MCF 10A (cell line): ENCODE measurements around the gene MVK. TPM values are rescaled to one million over a fixed set of nuclear protein-coding genes. Genes with fewer than 3 reads are reported as not detected.
A peak's percentile ranks its signal among the peaks of the same experiment; 100 is the strongest.

Source experiments
- BruUV-seq: library from RNA; stranded (reverse); fragments of 400-500 nt; replicated peaks from 2 replicates; lab custom pipeline; 2021; lab: Mats Ljungman, UMichigan
- CTCF ChIA-PET: fragments of 300-600 bp; sonication (Branson Sonifier 250); formaldehyde crosslinking; extraction: SDS; loops from one replicate; lab custom pipeline; 2021; ENCODE audit warnings: antibody characterized with exemption, inconsistent platforms; lab: Yijun Ruan, JAX
- POLR2A ChIA-PET: fragments of 300-600, 350-650 bp; sonication (Branson Sonifier 250); formaldehyde crosslinking; extraction: SDS; loops from one replicate; lab custom pipeline; 2020; ENCODE audit warnings: antibody characterized with exemption, inconsistent platforms; lab: Yijun Ruan, JAX
- DNase-seq: peaks from one replicate; pipeline ENCODE4 v3.0.0-alpha.2; 2018; ENCODE audit not compliant: unreplicated experiment
- H3K27ac Mint-ChIP-seq: one replicate; pipeline ENCODE4 v1.8.0; 2022; ENCODE audit warnings: mild to moderate bottlenecking, low read depth, mixed read lengths; ENCODE audit not compliant: unreplicated experiment
- H3K27me3 Mint-ChIP-seq: one replicate; pipeline ENCODE4 v1.8.0; 2022; ENCODE audit warnings: mixed read lengths; ENCODE audit not compliant: insufficient read depth, unreplicated experiment
- H3K36me3 Mint-ChIP-seq: one replicate; pipeline ENCODE4 v1.8.0; 2022; ENCODE audit warnings: mild to moderate bottlenecking, moderate library complexity, mixed read lengths; ENCODE audit not compliant: insufficient read depth, unreplicated experiment
- H3K4me1 Mint-ChIP-seq: one replicate; pipeline ENCODE4 v1.8.0; 2022; ENCODE audit warnings: mixed read lengths; ENCODE audit not compliant: insufficient read depth, unreplicated experiment
- H3K4me3 Mint-ChIP-seq: one replicate; pipeline ENCODE4 v1.8.0; 2022; ENCODE audit warnings: mild to moderate bottlenecking, moderate library complexity, mixed read lengths; ENCODE audit not compliant: unreplicated experiment
- H3K9me3 Mint-ChIP-seq: one replicate; pipeline ENCODE4 v1.8.0; 2022; ENCODE audit warnings: mixed read lengths; ENCODE audit not compliant: unreplicated experiment
- CTCF ChIP-seq: fragments of 200-600 bp; IDR thresholded peaks from one replicate; pipeline ENCODE4 v1.8.0; 2022; ENCODE audit warnings: antibody characterized with exemption, mild to moderate bottlenecking; ENCODE audit not compliant: unreplicated experiment
- intact Hi-C: fragments of 100-400 bp; cut with micrococcal nuclease; formaldehyde crosslinking; loops from 2 replicates; pipeline ENCODE4 v1.14.1; 2022
- total RNA-seq: library from RNA; stranded (reverse); gene quantifications from 2 replicates; pipeline ENCODE4 v1.2.3, GENCODE V29; 2022

Gene MVK
- total RNA-seq, 1 experiment from 2014 or later = 17.1 TPM

GRCh38 chr12:109582636-109583035 lies 9.0 kb downstream of the MVK start:
- DNase-seq = peak; percentile 35
- Mint-ChIP-seq H3K36me3 (peaks cover 56% of the 10 kb centered on the region), H3K4me3 (peak overlapping the region; percentile 59), H3K27me3 (no peaks in the 10 kb centered on the region), H3K9me3 (no peaks in the 10 kb centered on the region), H3K27ac (peak overlapping the region; percentile 92), H3K4me1 (peaks cover 14% of the 10 kb centered on the region)
- intact Hi-C loops = no loop called here
- TF ChIP-seq CTCF = no peak
- no TSS peak for BruUV-seq
- CTCF ChIA-PET = interaction anchor here (1.3 to 3.9 kb wide), 3 partner anchors 10 to 303 kb away, joined by 3 to 23 read pairs (median 6); no protein-coding TSS in a partner anchor
- POLR2A ChIA-PET = interaction anchor here (0.6 to 2.4 kb wide), 8 partner anchors 9 to 1020 kb away, joined by 3 to 40 read pairs (median 5); partner anchors contain the start of genes MMAB, MVK and UBE3B

GRCh38 chr12:109583733-109584132 lies 10.1 kb downstream of the MVK start:
- Mint-ChIP-seq H3K9me3 (no peaks in the 10 kb centered on the region), H3K4me3 (no peak overlapping the region), H3K27me3 (no peaks in the 10 kb centered on the region), H3K4me1 (peaks cover 14% of the 10 kb centered on the region), H3K36me3 (peaks cover 53% of the 10 kb centered on the region), H3K27ac (no peak overlapping the region)
- intact Hi-C loops = no loop called here
- no peak for DNase-seq
- ChIA-PET CTCF (interaction anchor here (0.9 to 3.9 kb wide), 2 partner anchors 14 to 297 kb away, joined by 4 to 23 read pairs; no protein-coding TSS in a partner anchor), POLR2A (no interaction called here)
- no peak for TF ChIP-seq CTCF
- no TSS peak for BruUV-seq

GRCh38 chr12:109586385-109587296 lies 13.0 kb downstream of the MVK start:
- ChIA-PET POLR2A (interaction anchor here (1.9 kb wide), 1 partner anchor 13 kb away, joined by 8 read pairs; the partner anchor contains the start of genes MMAB and MVK), CTCF (interaction anchor here (1.0 to 5.0 kb wide), 4 partner anchors 8 to 14 kb away, joined by 3 to 33 read pairs (median 4); no protein-coding TSS in a partner anchor)
- Mint-ChIP-seq H3K4me1 (peaks cover 12% of the 10 kb centered on the region), H3K36me3 (peaks cover 30% of the 10 kb centered on the region), H3K4me3 (no peak overlapping the region), H3K9me3 (no peaks in the 10 kb centered on the region), H3K27me3 (no peaks in the 10 kb centered on the region), H3K27ac (no peak overlapping the region)
- BruUV-seq = no TSS peak
- intact Hi-C loops = no loop called here
- no peak for DNase-seq
- TF ChIP-seq CTCF = no peak

GRCh38 chr12:109587921-109588320 lies 14.3 kb downstream of the MVK start:
- H3K27me3 Mint-ChIP-seq = no peaks in the 10 kb centered on the region
- DNase-seq = no peak
- no peaks in the 10 kb centered on the region for H3K4me1 Mint-ChIP-seq
- intact Hi-C loops = no loop called here
- no peak for TF ChIP-seq CTCF
- H3K27ac Mint-ChIP-seq = no peak overlapping the region
- H3K36me3 Mint-ChIP-seq = peaks cover 23% of the 10 kb centered on the region
- no peak overlapping the region for H3K4me3 Mint-ChIP-seq
- no peaks in the 10 kb centered on the region for H3K9me3 Mint-ChIP-seq
- ChIA-PET CTCF (interaction anchor here (5.0 kb wide), 1 partner anchor 9 kb away, joined by 33 read pairs; no protein-coding TSS in a partner anchor), POLR2A (interaction anchor here (1.2 kb wide), 1 partner anchor 26 kb away, joined by 4 read pairs; no protein-coding TSS in a partner anchor)
- BruUV-seq = no TSS peak
